OCI-LY1 (cell line): Measurements from ENCODE around the gene FAM200A.

Experiments
- EZH2 ChIP-seq: fragments of 200-600 bp; sonication (generic), shearing (Covaris generic); IDR thresholded peaks from 2 replicates; pipeline ENCODE4 v1.8.0; 2017; ENCODE audit warnings: borderline replicate concordance, mixed run types, mild to moderate bottlenecking, antibody characterized with exemption, low read length, moderate library complexity, mixed read lengths
- TF ChIP-seq, protein P1 (sequence below): fragments of 200-600 bp; sonication (generic), shearing (Covaris generic); IDR thresholded peaks from 2 replicates; pipeline ENCODE4 v1.5.1; 2017; ENCODE audit warnings: mild to moderate bottlenecking, antibody characterized with exemption, low read length, moderate library complexity, mixed read lengths

DNA sequence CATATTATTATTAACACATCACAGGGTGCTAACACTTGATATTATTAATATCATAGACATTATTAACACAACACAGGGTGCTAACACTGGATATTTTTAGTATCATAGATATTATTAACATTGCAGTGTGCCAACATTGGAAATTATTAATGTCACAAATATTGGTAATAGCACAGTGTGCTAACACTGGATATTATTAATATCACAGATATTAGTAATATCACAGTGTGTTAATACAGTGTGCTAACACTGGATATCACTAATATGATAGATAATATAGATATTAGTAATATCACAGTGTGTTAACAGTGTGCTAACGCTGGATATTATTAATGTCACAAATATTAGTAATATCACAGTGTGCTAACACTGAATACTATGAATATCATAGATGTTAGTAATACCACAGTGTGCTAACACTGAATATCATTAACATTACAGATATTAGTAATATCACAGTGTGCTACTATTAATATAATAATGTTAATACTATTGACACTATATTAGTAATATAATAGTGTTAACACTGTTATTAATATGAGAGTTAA is 44.6 kb upstream of the FAM200A start:
- TF ChIP-seq, protein P1, sequence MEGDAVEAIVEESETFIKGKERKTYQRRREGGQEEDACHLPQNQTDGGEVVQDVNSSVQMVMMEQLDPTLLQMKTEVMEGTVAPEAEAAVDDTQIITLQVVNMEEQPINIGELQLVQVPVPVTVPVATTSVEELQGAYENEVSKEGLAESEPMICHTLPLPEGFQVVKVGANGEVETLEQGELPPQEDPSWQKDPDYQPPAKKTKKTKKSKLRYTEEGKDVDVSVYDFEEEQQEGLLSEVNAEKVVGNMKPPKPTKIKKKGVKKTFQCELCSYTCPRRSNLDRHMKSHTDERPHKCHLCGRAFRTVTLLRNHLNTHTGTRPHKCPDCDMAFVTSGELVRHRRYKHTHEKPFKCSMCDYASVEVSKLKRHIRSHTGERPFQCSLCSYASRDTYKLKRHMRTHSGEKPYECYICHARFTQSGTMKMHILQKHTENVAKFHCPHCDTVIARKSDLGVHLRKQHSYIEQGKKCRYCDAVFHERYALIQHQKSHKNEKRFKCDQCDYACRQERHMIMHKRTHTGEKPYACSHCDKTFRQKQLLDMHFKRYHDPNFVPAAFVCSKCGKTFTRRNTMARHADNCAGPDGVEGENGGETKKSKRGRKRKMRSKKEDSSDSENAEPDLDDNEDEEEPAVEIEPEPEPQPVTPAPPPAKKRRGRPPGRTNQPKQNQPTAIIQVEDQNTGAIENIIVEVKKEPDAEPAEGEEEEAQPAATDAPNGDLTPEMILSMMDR, result no peak
- no peak for TF ChIP-seq EZH2
